K562 (cell line): ENCODE data around the gene SPPL3. TPM values are rescaled to one million over a fixed set of nuclear protein-coding genes. Genes with fewer than 3 reads are reported as not detected.

Experiments used
- ATAC-seq: fragments of 200-7000 bp; cut with Tn5 transposase; 3 replicates; pipeline ENCODE4 v1.9.1; 2020; ENCODE audit warnings: moderate library complexity
- BruUV-seq: library from RNA; stranded (reverse); fragments of 400-500 nt; replicated peaks from 2 replicates; lab custom pipeline; 2021; lab: Mats Ljungman, UMichigan
- CTCF ChIA-PET: fragments of 300-600 bp; formaldehyde crosslinking; extraction: SDS; loops from one replicate; lab custom pipeline; 2021; ENCODE audit warnings: low intra/inter-chr PET ratio; lab: Yijun Ruan, JAX
- POLR2A ChIA-PET: fragments of 300-600, 350-650 bp; sonication (Branson Sonifier 250); formaldehyde crosslinking; extraction: SDS; loops from one replicate; lab custom pipeline; 2021; ENCODE audit warnings: antibody characterized with exemption, inconsistent platforms; lab: Yijun Ruan, JAX
- DNase-seq, 4 experiments: peaks; one replicate each; pipeline versions ENCODE4 v3.0.0 to v3.0.0-alpha.2; 2011 to 2018; ENCODE audit warnings: low spot score in 3 of 4, mixed read lengths in 3 of 4; ENCODE audit errors: extremely low read depth in 1 of 4
- FAIRE-seq: peaks from 2 replicates; lab custom pipeline; 2011; peaks lifted over from hg19 to GRCh38; lab: Jason Lieb, UNC
- H2AFZ ChIP-seq: 2 replicates; pipeline ENCODE4 v1.6.0; 2011; ENCODE audit warnings: low read depth, low read length, control low read depth, inconsistent platforms
- H3K27ac ChIP-seq: fragments of 200-600 bp; 3 replicates; pipeline ENCODE4 v1.8.0; 2011; ENCODE audit warnings: low read depth, mild to moderate bottlenecking, control low read depth, inconsistent platforms, low read length, moderate library complexity, mixed read lengths; ENCODE audit errors: extremely low read depth
- H3K27me3 ChIP-seq, 2 experiments: fragments of 300-600 bp in 1 of 2; 2 replicates in 1 of 2; 3 replicates in 1 of 2; pipeline versions ENCODE4 v1.6.0 to v1.8.0; 2011; ENCODE audit warnings: inconsistent platforms in 2 of 2, low read length in 2 of 2, mild to moderate bottlenecking in 1 of 2, mixed read lengths in 1 of 2, moderate library complexity in 1 of 2; ENCODE audit not compliant: control insufficient read depth in 2 of 2, insufficient read depth in 2 of 2
- H3K36me3 ChIP-seq: fragments of 300-600 bp; 3 replicates; pipeline ENCODE4 v1.8.0; 2011; ENCODE audit warnings: mild to moderate bottlenecking, low read length, inconsistent platforms; ENCODE audit not compliant: control insufficient read depth, insufficient read depth
- H3K4me1 ChIP-seq, 2 experiments: fragments of 200-600 bp in 1 of 2; replicated peaks in 1 of 2; 2 replicates in 1 of 2; 3 replicates in 1 of 2; pipeline versions ENCODE4 v1.5.1 to v1.8.0; 2011; ENCODE audit warnings: inconsistent platforms in 2 of 2, low read length in 2 of 2, mild to moderate bottlenecking in 1 of 2, mixed read lengths in 1 of 2, moderate library complexity in 1 of 2; ENCODE audit not compliant: control insufficient read depth in 2 of 2, insufficient read depth in 2 of 2
- H3K4me2 ChIP-seq: 2 replicates; pipeline ENCODE4 v1.6.1; 2011; ENCODE audit warnings: low read length, control low read depth, inconsistent platforms, mixed read lengths; ENCODE audit not compliant: insufficient read depth
- H3K4me3 ChIP-seq: fragments of 200-600 bp; sonication (generic), shearing (Covaris generic); 2 replicates; pipeline ENCODE4 v1.5.1; 2016; ENCODE audit warnings: control low read depth, inconsistent platforms
- H3K79me2 ChIP-seq: fragments of 200-600 bp; 3 replicates; pipeline ENCODE4 v1.8.0; 2011; ENCODE audit warnings: low read length, inconsistent platforms; ENCODE audit not compliant: control insufficient read depth, insufficient read depth
- H3K9ac ChIP-seq, 2 experiments: 2 replicates each; pipeline versions ENCODE4 v1.6.0 to v1.6.1; 2011; ENCODE audit warnings: low read depth in 2 of 2, low read length in 2 of 2, control low read depth in 1 of 2, inconsistent platforms in 1 of 2, mild to moderate bottlenecking in 1 of 2, mixed read lengths in 1 of 2; ENCODE audit not compliant: insufficient read depth in 1 of 2
- H3K9me1 ChIP-seq: one replicate; pipeline ENCODE4 v1.6.0; 2011; ENCODE audit warnings: inconsistent platforms, mild to moderate bottlenecking, low read length, moderate library complexity; ENCODE audit not compliant: control insufficient read depth, insufficient read depth
- H3K9me3 ChIP-seq: replicated peaks from 2 replicates; pipeline ENCODE4 v1.5.1; 2011; ENCODE audit warnings: low read depth, low read length, inconsistent platforms; ENCODE audit not compliant: control insufficient read depth, insufficient read depth
- H4K20me1 ChIP-seq: replicated peaks from 2 replicates; pipeline ENCODE4 v1.6.1; 2011; ENCODE audit warnings: low read length, inconsistent platforms, mixed read lengths; ENCODE audit not compliant: control insufficient read depth, insufficient read depth
- FOXK1 ChIP-seq: sonication (generic); formaldehyde crosslinking; IDR thresholded peaks from 2 replicates; pipeline ENCODE4 v1.8.0; 2022; ENCODE audit warnings: missing genetic modification reagents, mild to moderate bottlenecking, borderline replicate concordance
- MAFF ChIP-seq: IDR thresholded peaks from 2 replicates; pipeline ENCODE4 v1.6.1; 2012; ENCODE audit warnings: low read length, improper control_type of control experiment
- RHOXF2B ChIP-seq: fragments of 250-450 bp; sonication (Bioruptor Pico); conservative IDR thresholded peaks from 2 replicates; pipeline ENCODE4 v1.5.1; 2021
- SMAD3 ChIP-seq: fragments of 450-650 bp; formaldehyde crosslinking; conservative IDR thresholded peaks from 2 replicates; pipeline ENCODE4 v1.4.0; 2020; ENCODE audit warnings: mild to moderate bottlenecking
- WGBS: fragments of 100-300 bp; shearing (Covaris generic); methylation state at CpG from one replicate; pipeline ENCODE4 v1.1.6; 2016; ENCODE audit warnings: low coverage, mixed read lengths; ENCODE audit not compliant: insufficient coverage; ENCODE audit errors: missing lambda C conversion rate; 5-methylcytosine and 5-hydroxymethylcytosine counted together
- in situ Hi-C: fragments of 300-500 bp; cut with MboI; formaldehyde crosslinking; loops from 4 replicates; pipeline ENCODE4 v1.15.0; 2018; ENCODE audit warnings: inconsistent platforms, mixed read lengths
- intact Hi-C: fragments of 100-400 bp; cut with micrococcal nuclease; formaldehyde crosslinking; loops from 2 replicates; pipeline ENCODE4 v1.14.2; 2022
- polyA plus RNA-seq, 8 experiments: library from polyadenylated mRNA; depleted of rRNA in 4 of 8; stranded (reverse) in 5 of 8; unstranded in 3 of 8; fragments of >200 nt; fragmentation: Nextera tagmentation in 2 of 8; fragmentation: Illumina TruSeq in 1 of 8; extraction: Ambion mirVana in 2 of 8; extraction: Trizol in 1 of 8; gene quantifications; 2 replicates each; pipeline versions ENCODE4 v1.2.1 to v1.2.3, GENCODE V29; 2011 to 2014; ENCODE audit warnings: inconsistent platforms in 1 of 8, missing spikeins in 1 of 8
- total RNA-seq, 7 experiments: library from RNA; depleted of rRNA in 6 of 7; stranded (reverse); fragments of >200 nt in 6 of 7; fragmentation: Illumina TruSeq in 2 of 7; extraction: Trizol in 2 of 7; gene quantifications; 2 replicates each; pipeline versions ENCODE4 v1.2.1 to v1.2.3, GENCODE V29; 2011 to 2021; ENCODE audit warnings: low replicate concordance in 1 of 7
- TF ChIP-seq, protein P1 (sequence below): fragments of 250-450 bp; sonication (Bioruptor Pico); IDR thresholded peaks from 2 replicates; pipeline ENCODE4 v1.4.0; 2020; ENCODE audit warnings: mild to moderate bottlenecking, moderate library complexity
- TF ChIP-seq, protein P2 (sequence below): fragments of 450-650 bp; IDR thresholded peaks from 2 replicates; pipeline ENCODE4 v1.6.1; 2016; ENCODE audit warnings: mild to moderate bottlenecking
- TF ChIP-seq, protein P3 (sequence below): fragments of 250-450 bp; sonication (Bioruptor Pico); IDR thresholded peaks from 2 replicates; pipeline ENCODE4 v1.4.0; 2020; ENCODE audit warnings: borderline replicate concordance

The SPPL3 gene
- total and polyA plus RNA-seq, 9 of the 15 experiments (the other 6 are each of a cell fraction or from before 2014, with no cell fraction given) = 2.9 to 32.1 (median 7.1) TPM

DNA sequence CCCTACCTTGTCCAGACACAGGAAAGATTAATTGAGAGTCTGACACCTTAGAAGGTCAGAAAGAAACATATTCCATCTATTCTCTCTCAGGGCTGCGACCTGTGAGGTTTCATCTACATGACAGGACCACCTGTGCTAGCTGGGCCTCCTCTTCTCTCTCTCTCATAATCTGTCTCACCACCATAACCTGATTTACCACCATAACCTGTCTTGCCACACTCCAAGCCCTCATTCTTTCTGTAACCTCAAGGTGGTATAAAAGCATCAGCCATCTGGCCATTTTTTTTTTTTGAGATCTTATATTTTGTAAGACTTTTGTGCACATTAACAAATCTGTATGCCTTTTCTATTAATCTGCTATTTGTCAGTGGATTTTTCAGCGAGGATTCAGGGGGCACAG is 103.0 kb downstream of the SPPL3 start:
- FAIRE-seq (no peak), ATAC-seq (no peak), DNase-seq (no peak)
- no peak overlapping the region for H3K9ac ChIP-seq
- H3K27ac ChIP-seq = no peak overlapping the region
- H3K4me2 ChIP-seq = no peak overlapping the region
- 0 out of 3 replicates have a peak, but pooled peaks cover 4% of the 10 kb centered on the region for H3K36me3 ChIP-seq
- no peaks in the 10 kb centered on the region for H3K27me3 ChIP-seq
- H2AFZ ChIP-seq = no peak overlapping the region
- H3K9me1 ChIP-seq = no peaks in the 10 kb centered on the region
- no TSS peak for BruUV-seq
- no peak overlapping the region for H3K4me3 ChIP-seq
- H4K20me1 ChIP-seq = no peaks in the 10 kb centered on the region
- intact Hi-C loops (no loop called here), in situ Hi-C loops (no loop called here)
- TF ChIP-seq SMAD3 (CRISPR knock-in tag) = no peak
- H3K4me1 ChIP-seq = peaks cover 0 to 11% of the 10 kb centered on the region in 2 experiments; a peak in 2 of 5 replicates
- ChIA-PET POLR2A (interaction anchor here (2.4 kb wide), 1 partner anchor 10 kb away, joined by 9 read pairs; no protein-coding TSS in a partner anchor), CTCF (no interaction called here)
- H3K9me3 ChIP-seq = no peaks in the 10 kb centered on the region; the same call in 1 of the 2 replicates
- WGBS = 57% methylated on average over 2 of the region's 2 CpGs
- H3K79me2 ChIP-seq = no peaks in the 10 kb centered on the region

DNA sequence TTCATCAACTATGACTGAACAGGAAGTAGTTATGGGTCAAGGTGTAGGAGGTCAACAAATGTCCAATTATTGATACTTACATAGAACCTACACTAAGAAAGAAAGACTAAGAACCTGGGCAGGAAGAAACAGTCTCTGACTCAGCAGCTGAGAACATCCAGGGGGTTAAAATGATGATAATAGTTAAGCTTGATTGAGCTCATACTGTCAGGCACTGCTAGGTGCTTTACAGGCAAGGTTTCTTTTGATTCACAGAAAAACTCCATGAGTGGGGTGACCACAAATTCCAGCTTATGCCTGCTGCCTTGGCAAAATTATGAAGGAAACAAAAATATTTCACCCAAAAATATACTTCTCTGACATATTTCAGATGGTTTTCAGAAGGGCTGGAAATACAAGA is 103.5 kb downstream of the SPPL3 start:
- H3K4me2 ChIP-seq = no peak overlapping the region
- no peaks in the 10 kb centered on the region for H4K20me1 ChIP-seq
- in situ Hi-C loops (no loop called here), intact Hi-C loops (no loop called here)
- ATAC-seq = no peak
- BruUV-seq = no TSS peak
- H3K4me1 ChIP-seq = peaks cover 0 to 11% of the 10 kb centered on the region in 2 experiments; a peak in 2 of 5 replicates
- TF ChIP-seq MAFF (no peak), RHOXF2B (CRISPR knock-in tag) (no peak), FOXK1 (CRISPR knock-in tag) (no peak)
- TF ChIP-seq, protein P1, sequence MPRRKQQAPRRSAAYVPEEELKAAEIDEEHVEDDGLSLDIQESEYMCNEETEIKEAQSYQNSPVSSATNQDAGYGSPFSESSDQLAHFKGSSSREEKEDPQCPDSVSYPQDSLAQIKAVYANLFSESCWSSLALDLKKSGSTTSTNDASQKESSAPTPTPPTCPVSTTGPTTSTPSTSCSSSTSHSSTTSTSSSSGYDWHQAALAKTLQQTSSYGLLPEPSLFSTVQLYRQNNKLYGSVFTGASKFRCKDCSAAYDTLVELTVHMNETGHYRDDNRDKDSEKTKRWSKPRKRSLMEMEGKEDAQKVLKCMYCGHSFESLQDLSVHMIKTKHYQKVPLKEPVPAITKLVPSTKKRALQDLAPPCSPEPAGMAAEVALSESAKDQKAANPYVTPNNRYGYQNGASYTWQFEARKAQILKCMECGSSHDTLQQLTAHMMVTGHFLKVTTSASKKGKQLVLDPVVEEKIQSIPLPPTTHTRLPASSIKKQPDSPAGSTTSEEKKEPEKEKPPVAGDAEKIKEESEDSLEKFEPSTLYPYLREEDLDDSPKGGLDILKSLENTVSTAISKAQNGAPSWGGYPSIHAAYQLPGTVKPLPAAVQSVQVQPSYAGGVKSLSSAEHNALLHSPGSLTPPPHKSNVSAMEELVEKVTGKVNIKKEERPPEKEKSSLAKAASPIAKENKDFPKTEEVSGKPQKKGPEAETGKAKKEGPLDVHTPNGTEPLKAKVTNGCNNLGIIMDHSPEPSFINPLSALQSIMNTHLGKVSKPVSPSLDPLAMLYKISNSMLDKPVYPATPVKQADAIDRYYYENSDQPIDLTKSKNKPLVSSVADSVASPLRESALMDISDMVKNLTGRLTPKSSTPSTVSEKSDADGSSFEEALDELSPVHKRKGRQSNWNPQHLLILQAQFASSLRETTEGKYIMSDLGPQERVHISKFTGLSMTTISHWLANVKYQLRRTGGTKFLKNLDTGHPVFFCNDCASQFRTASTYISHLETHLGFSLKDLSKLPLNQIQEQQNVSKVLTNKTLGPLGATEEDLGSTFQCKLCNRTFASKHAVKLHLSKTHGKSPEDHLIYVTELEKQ (CRISPR knock-in tag) = no peak
- TF ChIP-seq, protein P2, sequence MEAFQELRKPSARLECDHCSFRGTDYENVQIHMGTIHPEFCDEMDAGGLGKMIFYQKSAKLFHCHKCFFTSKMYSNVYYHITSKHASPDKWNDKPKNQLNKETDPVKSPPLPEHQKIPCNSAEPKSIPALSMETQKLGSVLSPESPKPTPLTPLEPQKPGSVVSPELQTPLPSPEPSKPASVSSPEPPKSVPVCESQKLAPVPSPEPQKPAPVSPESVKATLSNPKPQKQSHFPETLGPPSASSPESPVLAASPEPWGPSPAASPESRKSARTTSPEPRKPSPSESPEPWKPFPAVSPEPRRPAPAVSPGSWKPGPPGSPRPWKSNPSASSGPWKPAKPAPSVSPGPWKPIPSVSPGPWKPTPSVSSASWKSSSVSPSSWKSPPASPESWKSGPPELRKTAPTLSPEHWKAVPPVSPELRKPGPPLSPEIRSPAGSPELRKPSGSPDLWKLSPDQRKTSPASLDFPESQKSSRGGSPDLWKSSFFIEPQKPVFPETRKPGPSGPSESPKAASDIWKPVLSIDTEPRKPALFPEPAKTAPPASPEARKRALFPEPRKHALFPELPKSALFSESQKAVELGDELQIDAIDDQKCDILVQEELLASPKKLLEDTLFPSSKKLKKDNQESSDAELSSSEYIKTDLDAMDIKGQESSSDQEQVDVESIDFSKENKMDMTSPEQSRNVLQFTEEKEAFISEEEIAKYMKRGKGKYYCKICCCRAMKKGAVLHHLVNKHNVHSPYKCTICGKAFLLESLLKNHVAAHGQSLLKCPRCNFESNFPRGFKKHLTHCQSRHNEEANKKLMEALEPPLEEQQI = no peak
- TF ChIP-seq, protein P3, sequence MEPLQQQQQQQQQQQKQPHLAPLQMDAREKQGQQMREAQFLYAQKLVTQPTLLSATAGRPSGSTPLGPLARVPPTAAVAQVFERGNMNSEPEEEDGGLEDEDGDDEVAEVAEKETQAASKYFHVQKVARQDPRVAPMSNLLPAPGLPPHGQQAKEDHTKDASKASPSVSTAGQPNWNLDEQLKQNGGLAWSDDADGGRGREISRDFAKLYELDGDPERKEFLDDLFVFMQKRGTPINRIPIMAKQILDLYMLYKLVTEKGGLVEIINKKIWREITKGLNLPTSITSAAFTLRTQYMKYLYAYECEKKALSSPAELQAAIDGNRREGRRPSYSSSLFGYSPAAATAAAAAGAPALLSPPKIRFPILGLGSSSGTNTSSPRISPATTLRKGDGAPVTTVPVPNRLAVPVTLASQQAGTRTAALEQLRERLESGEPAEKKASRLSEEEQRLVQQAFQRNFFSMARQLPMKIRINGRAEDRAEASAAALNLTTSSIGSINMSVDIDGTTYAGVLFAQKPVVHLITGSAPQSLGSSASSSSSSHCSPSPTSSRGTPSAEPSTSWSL (CRISPR knock-in tag) = no peak
- H3K9me1 ChIP-seq = no peaks in the 10 kb centered on the region
- no peak overlapping the region for H2AFZ ChIP-seq
- H3K27me3 ChIP-seq = no peaks in the 10 kb centered on the region
- ChIA-PET POLR2A (interaction anchor here (0.6 to 2.4 kb wide), 2 partner anchors 10 to 121 kb away, joined by 3 to 9 read pairs; no protein-coding TSS in a partner anchor), CTCF (no interaction called here)
- no peak for DNase-seq
- no peak for FAIRE-seq
- no peak overlapping the region for H3K27ac ChIP-seq
- H3K36me3 ChIP-seq = 0 out of 3 replicates have a peak, but pooled peaks cover 4% of the 10 kb centered on the region
- H3K4me3 ChIP-seq = no peak overlapping the region
- H3K79me2 ChIP-seq = no peaks in the 10 kb centered on the region
- H3K9ac ChIP-seq = no peak overlapping the region
- peaks cover 2% of the 10 kb centered on the region for H3K9me3 ChIP-seq
